Thoracic aorta (tissue), 2 donors: ENCODE results near the gene RICTOR. TPM values are rescaled to one million over a fixed set of nuclear protein-coding genes. Genes with fewer than 3 reads are reported as not detected.

Source experiments
- ATAC-seq: fragments of 150-250 bp; one replicate; pipeline ENCODE4 v1.8.0; 2017; ENCODE audit warnings: low read depth; ENCODE audit not compliant: insufficient number of reproducible peaks, low FRiP score
- DNase-seq: peaks from one replicate; pipeline ENCODE4 v3.0.0-alpha.2; 2020; ENCODE audit warnings: low spot score
- H3K27ac ChIP-seq, 2 donors: fragments of 200-600 bp; sonication (generic); 1 replicate in 1 of 2; 2 replicates in 1 of 2; pipeline ENCODE4 v1.5.1; 2016; ENCODE audit warnings: mild to moderate bottlenecking in 2 of 2, moderate library complexity in 2 of 2
- H3K27me3 ChIP-seq: fragments of 200-600 bp; sonication (generic); replicated peaks from 2 replicates; pipeline ENCODE4 v1.6.0; 2016; ENCODE audit warnings: mild to moderate bottlenecking; ENCODE audit not compliant: insufficient read depth
- H3K36me3 ChIP-seq: fragments of 200-600 bp; sonication (generic); one replicate; pipeline ENCODE4 v1.5.1; 2016
- H3K4me1 ChIP-seq, 2 donors: fragments of 200-600 bp; sonication (generic); 1 replicate in 1 of 2; 2 replicates in 1 of 2; pipeline versions ENCODE4 v1.5.1 to v1.6.0; 2016; ENCODE audit warnings: low read depth in 2 of 2, mild to moderate bottlenecking in 1 of 2; ENCODE audit not compliant: control insufficient read depth in 1 of 2
- H3K4me3 ChIP-seq: fragments of 200-600 bp; sonication (generic); 2 replicates; pipeline ENCODE4 v1.5.1; 2016; ENCODE audit warnings: mild to moderate bottlenecking
- H3K9me3 ChIP-seq: fragments of 200-600 bp; sonication (generic); 2 replicates; pipeline ENCODE4 v1.5.1; 2016
- total RNA-seq, 2 donors: library from RNA; depleted of rRNA; stranded (reverse); fragments of >200 nt; gene quantifications; one replicate each; pipeline versions ENCODE4 v1.1.0 to v1.2.3, GENCODE V29; 2016
- TF ChIP-seq, protein P1 (sequence below): fragments of 200-600 bp; sonication (generic); IDR thresholded peaks from one replicate; pipeline ENCODE4 v1.5.1; 2019; ENCODE audit warnings: antibody characterized with exemption

The RICTOR gene
- total RNA-seq, 2 donors from 2014 or later, result 35.6 to 50.4 TPM

DNA sequence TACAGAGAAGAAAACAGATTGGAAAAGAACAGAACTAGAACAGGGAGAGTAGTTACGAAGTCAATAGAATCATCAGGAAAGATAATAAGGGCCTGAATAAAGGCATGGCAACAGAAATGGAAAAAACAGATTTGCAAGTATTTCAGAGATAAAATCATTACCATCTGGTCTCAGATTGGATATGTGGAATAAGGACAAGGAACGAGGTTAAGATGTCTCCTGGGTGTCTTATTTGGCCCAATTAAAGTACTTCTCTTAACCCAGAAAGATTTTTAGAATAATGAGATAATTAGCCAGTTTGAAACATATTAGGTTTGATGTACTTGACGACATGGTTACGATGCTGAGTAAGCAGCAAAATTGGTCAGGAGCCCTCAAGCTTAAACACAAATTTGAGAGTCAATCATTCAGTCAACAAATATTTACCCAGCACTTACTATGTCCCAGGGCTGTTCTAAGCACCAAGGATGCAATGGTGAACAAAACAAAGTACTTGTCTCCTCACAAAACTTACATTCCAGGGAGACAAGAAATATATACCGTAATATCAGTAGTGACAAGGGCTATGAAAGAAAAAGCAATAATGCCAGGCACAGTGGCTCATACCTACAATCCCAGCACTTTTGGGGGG is 18.3 kb downstream of the RICTOR start:
- DNase-seq (no peak), ATAC-seq (no peak)
- Histone ChIP-seq H3K4me3 (no peak overlapping the region), H3K9me3 (no peaks in the 10 kb centered on the region), H3K36me3 (no peaks in the 10 kb centered on the region), H3K27ac (no peak overlapping the region), H3K4me1 (peaks cover 8 to 21% of the 10 kb centered on the region in 2 donors), H3K27me3 (no peaks in the 10 kb centered on the region)
- TF ChIP-seq, protein P1, sequence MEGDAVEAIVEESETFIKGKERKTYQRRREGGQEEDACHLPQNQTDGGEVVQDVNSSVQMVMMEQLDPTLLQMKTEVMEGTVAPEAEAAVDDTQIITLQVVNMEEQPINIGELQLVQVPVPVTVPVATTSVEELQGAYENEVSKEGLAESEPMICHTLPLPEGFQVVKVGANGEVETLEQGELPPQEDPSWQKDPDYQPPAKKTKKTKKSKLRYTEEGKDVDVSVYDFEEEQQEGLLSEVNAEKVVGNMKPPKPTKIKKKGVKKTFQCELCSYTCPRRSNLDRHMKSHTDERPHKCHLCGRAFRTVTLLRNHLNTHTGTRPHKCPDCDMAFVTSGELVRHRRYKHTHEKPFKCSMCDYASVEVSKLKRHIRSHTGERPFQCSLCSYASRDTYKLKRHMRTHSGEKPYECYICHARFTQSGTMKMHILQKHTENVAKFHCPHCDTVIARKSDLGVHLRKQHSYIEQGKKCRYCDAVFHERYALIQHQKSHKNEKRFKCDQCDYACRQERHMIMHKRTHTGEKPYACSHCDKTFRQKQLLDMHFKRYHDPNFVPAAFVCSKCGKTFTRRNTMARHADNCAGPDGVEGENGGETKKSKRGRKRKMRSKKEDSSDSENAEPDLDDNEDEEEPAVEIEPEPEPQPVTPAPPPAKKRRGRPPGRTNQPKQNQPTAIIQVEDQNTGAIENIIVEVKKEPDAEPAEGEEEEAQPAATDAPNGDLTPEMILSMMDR, result no peak

DNA sequence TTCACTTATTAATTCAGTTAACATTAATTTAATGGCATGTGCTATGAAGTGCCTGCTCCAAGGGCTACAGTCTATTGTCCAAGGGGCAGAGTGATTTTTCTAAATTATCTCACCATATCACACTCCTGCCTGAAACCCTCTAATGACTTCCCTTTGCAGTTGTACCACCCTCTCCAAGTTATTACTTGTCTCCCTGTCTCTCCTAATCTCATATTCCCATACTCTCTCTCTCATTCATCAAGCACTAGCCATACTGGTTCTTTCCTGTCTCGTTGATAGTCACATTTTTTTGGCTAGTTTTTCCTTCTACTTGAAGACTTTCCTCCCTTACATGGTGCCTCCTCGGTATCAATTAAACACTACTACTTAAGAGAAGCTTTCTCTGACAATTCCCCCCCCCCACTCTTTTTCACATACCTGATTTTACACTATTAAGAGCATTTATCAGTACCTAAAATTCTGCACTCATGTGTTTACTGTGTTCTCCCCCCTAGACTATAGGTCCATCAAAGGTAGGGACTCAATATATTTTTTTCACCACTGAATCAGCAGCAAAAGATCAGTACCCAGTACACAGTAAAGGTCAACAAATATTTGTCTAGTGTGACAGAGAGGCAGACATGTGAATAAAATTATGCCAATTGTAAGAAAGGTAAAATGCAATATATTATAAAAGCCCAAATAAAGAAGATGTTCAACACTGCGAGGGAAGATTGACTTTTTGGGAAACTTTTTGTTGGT is 19.0 kb downstream of the RICTOR start:
- Histone ChIP-seq H3K4me3 (no peak overlapping the region), H3K27me3 (no peaks in the 10 kb centered on the region), H3K27ac (no peak overlapping the region), H3K4me1 (peaks cover 8 to 21% of the 10 kb centered on the region in 2 donors), H3K9me3 (no peaks in the 10 kb centered on the region), H3K36me3 (no peaks in the 10 kb centered on the region)
- ATAC-seq (no peak), DNase-seq (no peak)
- TF ChIP-seq, protein P1, result no peak

DNA sequence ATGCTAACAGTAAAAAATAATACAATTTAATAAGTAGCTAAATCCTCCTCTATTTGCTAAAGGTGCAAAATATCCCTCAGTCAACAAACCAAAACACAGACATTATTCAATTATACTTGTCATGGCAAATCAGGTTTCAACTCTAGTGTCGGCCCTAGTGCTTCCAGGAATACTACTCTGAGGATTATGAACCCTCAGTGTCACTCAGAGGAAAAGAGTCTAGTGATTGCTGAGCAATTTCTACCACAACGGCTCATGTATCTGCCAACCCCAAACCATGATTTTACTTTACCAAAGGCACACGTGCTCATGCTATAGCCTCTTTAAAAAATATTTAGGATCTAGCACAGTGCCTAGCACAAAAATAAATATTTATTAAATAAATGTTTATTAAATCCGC is 21.0 kb downstream of the RICTOR start:
- Histone ChIP-seq H3K27me3 (no peaks in the 10 kb centered on the region), H3K4me3 (no peak overlapping the region), H3K9me3 (no peaks in the 10 kb centered on the region), H3K27ac (no peak overlapping the region), H3K36me3 (no peaks in the 10 kb centered on the region), H3K4me1 (peaks cover 4 to 16% of the 10 kb centered on the region in 2 donors)
- DNase-seq, result no peak
- TF ChIP-seq, protein P1, result no peak
- no peak for ATAC-seq

DNA sequence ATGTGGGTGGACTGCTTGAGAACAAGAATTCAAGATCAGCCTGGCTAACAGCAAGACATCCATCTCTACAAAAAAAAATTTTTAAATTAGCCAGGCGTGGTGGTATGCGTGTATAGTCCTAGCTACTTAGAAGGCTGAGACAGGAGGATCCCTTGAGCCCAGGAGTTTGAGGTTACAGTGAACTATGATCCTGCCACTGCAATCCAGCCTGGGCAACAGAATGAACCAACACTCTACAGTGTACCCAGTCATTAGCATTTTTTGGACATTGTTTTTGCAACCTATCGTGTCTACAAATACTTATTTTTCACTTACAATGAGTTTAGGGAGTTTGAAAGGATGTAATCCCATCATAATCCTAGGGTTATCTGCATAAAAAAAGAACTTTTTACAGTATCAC is 22.1 kb downstream of the RICTOR start:
- H3K27me3 ChIP-seq, result no peaks in the 10 kb centered on the region
- ATAC-seq (no peak), DNase-seq (no peak)
- no peak overlapping the region for H3K27ac ChIP-seq
- no peak overlapping the region for H3K4me3 ChIP-seq
- no peaks in the 10 kb centered on the region for H3K9me3 ChIP-seq
- H3K4me1 ChIP-seq, result peaks cover 6 to 17% of the 10 kb centered on the region in 2 donors
- TF ChIP-seq, protein P1, result no peak
- no peaks in the 10 kb centered on the region for H3K36me3 ChIP-seq

DNA sequence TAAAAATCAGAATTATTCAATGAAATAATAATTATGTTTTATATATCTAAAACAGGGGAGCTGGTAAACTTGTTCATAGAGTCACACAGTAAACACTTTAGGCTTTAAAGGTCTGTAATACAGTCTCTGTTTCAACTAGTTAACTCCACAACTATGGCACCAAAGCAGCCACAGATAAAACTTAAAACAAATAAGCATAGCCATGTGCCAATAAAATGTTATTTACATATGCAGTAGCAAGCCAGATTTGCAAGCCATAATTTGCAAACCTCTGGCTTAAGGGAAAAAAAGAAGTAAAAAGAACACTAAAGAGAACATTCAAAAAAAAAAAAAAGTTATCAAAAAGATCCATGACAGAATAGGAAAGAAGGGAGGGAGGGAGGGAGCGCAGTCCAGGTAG is 24.9 kb downstream of the RICTOR start:
- ATAC-seq (no peak), DNase-seq (no peak)
- TF ChIP-seq, protein P1, result no peak
- no peaks in the 10 kb centered on the region for H3K36me3 ChIP-seq
- no peaks in the 10 kb centered on the region for H3K9me3 ChIP-seq
- H3K27ac ChIP-seq, result no peak overlapping the region
- H3K4me1 ChIP-seq, result peaks cover 10 to 15% of the 10 kb centered on the region in 2 donors
- no peak overlapping the region for H3K4me3 ChIP-seq
- H3K27me3 ChIP-seq, result no peaks in the 10 kb centered on the region
